Thyroid gland (tissue), 4 donors: Measurements from ENCODE around the gene ABCA6.

Source experiments
- POLR2A ChIP-seq, 2 donors: fragments of 450-650 bp; IDR thresholded peaks; one replicate each; pipeline ENCODE4 v1.6.1; 2017; ENCODE audit warnings: antibody characterized with exemption in 2 of 2, mild to moderate bottlenecking in 2 of 2, moderate library complexity in 1 of 2
- TF ChIP-seq, protein P1 (sequence below), 6 experiments: fragments of 200-600 bp in 3 of 6; fragments of 450-650 bp in 3 of 6; sonication (generic) in 3 of 6; IDR thresholded peaks; one replicate each; pipeline ENCODE4 v1.5.1; 2016 to 2019; ENCODE audit warnings: antibody characterized with exemption in 6 of 6, mild to moderate bottlenecking in 2 of 6, inconsistent platforms in 1 of 6, moderate library complexity in 1 of 6

DNA sequence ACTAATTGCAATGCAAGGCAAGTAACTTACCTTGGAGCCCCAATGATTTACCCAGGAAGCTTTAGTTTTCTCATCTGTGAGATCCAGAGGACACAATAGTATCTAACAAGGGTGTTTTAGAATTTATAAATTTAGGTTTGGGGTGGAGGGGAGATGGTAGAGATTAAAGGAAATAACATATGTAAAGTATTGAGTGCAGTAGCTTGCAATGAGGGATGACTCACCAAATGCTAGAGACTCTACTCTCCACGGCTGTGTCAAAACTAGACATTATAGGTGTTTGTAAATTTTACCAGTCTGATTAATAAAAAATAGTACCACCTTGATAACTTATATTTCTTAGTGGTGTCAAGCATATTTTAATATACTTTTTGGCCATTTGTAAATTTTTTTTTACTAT lies 77.2 kb downstream of the ABCA6 start:
- TF ChIP-seq, protein P1, sequence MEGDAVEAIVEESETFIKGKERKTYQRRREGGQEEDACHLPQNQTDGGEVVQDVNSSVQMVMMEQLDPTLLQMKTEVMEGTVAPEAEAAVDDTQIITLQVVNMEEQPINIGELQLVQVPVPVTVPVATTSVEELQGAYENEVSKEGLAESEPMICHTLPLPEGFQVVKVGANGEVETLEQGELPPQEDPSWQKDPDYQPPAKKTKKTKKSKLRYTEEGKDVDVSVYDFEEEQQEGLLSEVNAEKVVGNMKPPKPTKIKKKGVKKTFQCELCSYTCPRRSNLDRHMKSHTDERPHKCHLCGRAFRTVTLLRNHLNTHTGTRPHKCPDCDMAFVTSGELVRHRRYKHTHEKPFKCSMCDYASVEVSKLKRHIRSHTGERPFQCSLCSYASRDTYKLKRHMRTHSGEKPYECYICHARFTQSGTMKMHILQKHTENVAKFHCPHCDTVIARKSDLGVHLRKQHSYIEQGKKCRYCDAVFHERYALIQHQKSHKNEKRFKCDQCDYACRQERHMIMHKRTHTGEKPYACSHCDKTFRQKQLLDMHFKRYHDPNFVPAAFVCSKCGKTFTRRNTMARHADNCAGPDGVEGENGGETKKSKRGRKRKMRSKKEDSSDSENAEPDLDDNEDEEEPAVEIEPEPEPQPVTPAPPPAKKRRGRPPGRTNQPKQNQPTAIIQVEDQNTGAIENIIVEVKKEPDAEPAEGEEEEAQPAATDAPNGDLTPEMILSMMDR (IDR thresholded peaks at IDR 0.05) = no peak
- TF ChIP-seq POLR2A (IDR thresholded peaks at IDR 0.05) = no peak
